Nephron progenitor cell (in vitro differentiated cells): ENCODE data around the gene ETFA.

ENCODE experiments used
- DNase-seq: peaks from one replicate; pipeline ENCODE4 v3.0.0; 2021
- H3K27ac Mint-ChIP-seq: 2 replicates; pipeline ENCODE4 v1.8.0; 2021; ENCODE audit warnings: mild to moderate bottlenecking, moderate library complexity, mixed read lengths
- H3K27me3 Mint-ChIP-seq: 2 replicates; pipeline ENCODE4 v1.8.0; 2021; ENCODE audit warnings: mild to moderate bottlenecking, low read depth, mixed read lengths; ENCODE audit not compliant: poor library complexity
- H3K36me3 Mint-ChIP-seq: 2 replicates; pipeline ENCODE4 v1.8.0; 2021; ENCODE audit warnings: low read depth, mixed read lengths
- H3K4me1 Mint-ChIP-seq: 2 replicates; pipeline ENCODE4 v1.8.0; 2021; ENCODE audit warnings: mixed read lengths
- H3K4me3 Mint-ChIP-seq: 2 replicates; pipeline ENCODE4 v1.8.0; 2021; ENCODE audit warnings: mild to moderate bottlenecking, moderate library complexity, mixed read lengths
- H3K9me3 Mint-ChIP-seq: 2 replicates; pipeline ENCODE4 v1.8.0; 2021; ENCODE audit warnings: mild to moderate bottlenecking, moderate library complexity, mixed read lengths
- CTCF ChIP-seq: fragments of 200-600 bp; sonication (generic); IDR thresholded peaks from 2 replicates; pipeline ENCODE4 v1.5.0; 2021; ENCODE audit warnings: antibody characterized with exemption

The ETFA gene

DNA sequence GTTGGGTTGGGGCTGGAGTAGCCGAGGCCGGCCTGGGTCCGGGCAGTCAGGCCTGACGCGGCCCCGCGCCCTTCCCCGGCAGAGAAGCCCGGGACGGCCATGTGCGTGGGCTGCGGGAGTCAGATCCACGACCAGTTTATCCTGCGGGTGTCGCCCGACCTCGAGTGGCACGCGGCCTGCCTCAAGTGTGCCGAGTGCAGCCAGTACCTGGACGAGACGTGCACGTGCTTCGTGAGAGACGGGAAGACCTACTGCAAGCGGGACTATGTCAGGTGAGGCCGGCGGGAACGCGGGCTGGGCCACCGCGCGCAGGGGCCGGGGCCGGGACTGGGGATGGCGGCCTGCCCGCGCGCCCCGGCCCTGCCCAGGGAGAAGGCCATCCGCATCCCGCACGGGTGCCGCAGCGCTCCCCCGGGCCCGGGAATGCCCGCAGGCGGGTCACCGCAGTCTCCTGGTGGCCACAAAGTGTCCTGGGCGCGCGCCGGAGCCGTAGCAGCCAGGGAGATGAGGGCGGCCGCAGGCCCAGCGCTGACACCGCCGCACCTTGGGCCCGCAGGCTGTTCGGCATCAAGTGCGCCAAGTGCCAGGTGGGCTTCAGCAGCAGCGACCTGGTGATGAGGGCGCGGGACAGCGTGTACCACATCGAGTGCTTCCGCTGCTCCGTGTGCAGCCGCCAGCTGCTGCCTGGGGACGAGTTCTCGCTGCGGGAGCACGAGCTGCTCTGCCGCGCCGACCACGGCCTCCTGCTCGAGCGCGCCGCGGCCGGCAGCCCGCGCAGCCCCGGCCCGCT, 26.6 kb upstream of the ETFA start:
- Mint-ChIP-seq H3K36me3 (no peaks in the 10 kb centered on the region), H3K4me1 (peaks cover 58% of the 10 kb centered on the region), H3K27me3 (peaks cover 98% of the 10 kb centered on the region), H3K9me3 (no peaks in the 10 kb centered on the region), H3K4me3 (peak overlapping the region; percentile 85), H3K27ac (no peak overlapping the region)
- DNase-seq: peak; percentile 47
- TF ChIP-seq CTCF: no peak

DNA sequence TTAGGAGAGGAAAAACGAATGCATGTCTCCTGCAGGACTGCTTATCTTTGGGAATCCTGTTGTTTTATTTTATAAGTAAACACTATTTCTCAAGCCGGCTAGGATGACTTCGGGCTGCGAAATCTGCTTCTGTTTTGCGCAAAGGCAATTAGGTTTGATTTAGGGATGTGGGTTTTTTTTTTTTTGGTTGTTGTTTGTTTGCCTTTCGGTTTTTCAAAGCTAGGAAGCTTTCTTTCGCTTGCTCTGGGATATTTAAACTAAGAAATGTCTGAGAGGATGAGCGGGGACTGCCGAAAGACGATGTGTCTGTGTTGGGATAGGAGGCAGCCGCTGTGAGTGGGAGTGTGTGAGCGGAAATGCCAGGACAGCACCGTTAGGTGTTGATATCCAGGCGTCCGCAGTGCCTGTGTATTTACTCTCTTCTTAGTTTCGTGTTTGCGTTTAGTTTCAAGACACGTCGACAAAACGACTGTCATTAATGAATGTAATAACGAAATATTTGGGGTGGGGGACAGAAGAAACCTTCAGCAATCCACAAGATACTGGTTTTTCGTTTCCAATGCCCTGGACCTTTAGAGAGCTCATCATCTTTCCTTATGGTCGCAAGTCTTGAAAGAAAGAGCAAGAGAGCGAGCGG, 25.9 kb upstream of the ETFA start:
- TF ChIP-seq CTCF: no peak
- no peaks in the 10 kb centered on the region for H3K9me3 Mint-ChIP-seq
- no peaks in the 10 kb centered on the region for H3K36me3 Mint-ChIP-seq
- H3K4me1 Mint-ChIP-seq: peaks cover 57% of the 10 kb centered on the region
- H3K27me3 Mint-ChIP-seq: peaks cover 99% of the 10 kb centered on the region
- DNase-seq: peak; percentile 35
- peak overlapping the region; percentile 85 for H3K4me3 Mint-ChIP-seq
- H3K27ac Mint-ChIP-seq: no peak overlapping the region

GRCh38 chr15:76336254-76337058, 25.2 kb upstream of the ETFA start, which contains the start of gene ISL2:
TSS of gene ISL2 (plus strand) at chr15:76336773. CDS start at chr15:76336884, 111 bp downstream.
- peak; percentile 86 for DNase-seq
- TF ChIP-seq CTCF: no peak
- H3K27ac Mint-ChIP-seq: no peak within 1 kb of the TSS
- H3K36me3 Mint-ChIP-seq: no peaks in the 10 kb centered on the region
- peak within 1 kb of the TSS; percentile 85 for H3K4me3 Mint-ChIP-seq
- peaks cover 50% of the 10 kb centered on the region for H3K4me1 Mint-ChIP-seq
- H3K27me3 Mint-ChIP-seq: peaks cover 92% of the 10 kb centered on the region
- no peaks in the 10 kb centered on the region for H3K9me3 Mint-ChIP-seq

GRCh38 chr15:76335307-76336253, 24.3 kb upstream of the ETFA start:
- no peaks in the 10 kb centered on the region for H3K9me3 Mint-ChIP-seq
- peaks cover 45% of the 10 kb centered on the region for H3K4me1 Mint-ChIP-seq
- peak; percentile 40 for DNase-seq
- no peak overlapping the region for H3K27ac Mint-ChIP-seq
- peak overlapping the region; percentile 85 for H3K4me3 Mint-ChIP-seq
- no peak for TF ChIP-seq CTCF
- no peaks in the 10 kb centered on the region for H3K36me3 Mint-ChIP-seq
- peaks cover 83% of the 10 kb centered on the region for H3K27me3 Mint-ChIP-seq
